GM13976 (cell line): Measurements from ENCODE around the gene ACBD4.

Source experiments
- DNase-seq: peaks from one replicate; pipeline ENCODE4 v3.0.0; 2012; ENCODE audit warnings: low spot score
- in situ Hi-C: fragments of 300-500 bp; cut with MboI; formaldehyde crosslinking; loops from one replicate; pipeline ENCODE4 v1.12.0; 2022; ENCODE audit warnings: low sequenced_read_pairs, mixed read lengths, inconsistent platforms; ENCODE audit not compliant: unreplicated experiment
- TF ChIP-seq, protein P1 (sequence below): IDR thresholded peaks from 2 replicates; pipeline ENCODE4 v1.5.1; 2012; ENCODE audit warnings: borderline replicate concordance, mild to moderate bottlenecking; ENCODE audit not compliant: insufficient read depth; ENCODE audit errors: extremely low read depth, missing control alignments, control extremely low read depth

The ACBD4 gene

DNA sequence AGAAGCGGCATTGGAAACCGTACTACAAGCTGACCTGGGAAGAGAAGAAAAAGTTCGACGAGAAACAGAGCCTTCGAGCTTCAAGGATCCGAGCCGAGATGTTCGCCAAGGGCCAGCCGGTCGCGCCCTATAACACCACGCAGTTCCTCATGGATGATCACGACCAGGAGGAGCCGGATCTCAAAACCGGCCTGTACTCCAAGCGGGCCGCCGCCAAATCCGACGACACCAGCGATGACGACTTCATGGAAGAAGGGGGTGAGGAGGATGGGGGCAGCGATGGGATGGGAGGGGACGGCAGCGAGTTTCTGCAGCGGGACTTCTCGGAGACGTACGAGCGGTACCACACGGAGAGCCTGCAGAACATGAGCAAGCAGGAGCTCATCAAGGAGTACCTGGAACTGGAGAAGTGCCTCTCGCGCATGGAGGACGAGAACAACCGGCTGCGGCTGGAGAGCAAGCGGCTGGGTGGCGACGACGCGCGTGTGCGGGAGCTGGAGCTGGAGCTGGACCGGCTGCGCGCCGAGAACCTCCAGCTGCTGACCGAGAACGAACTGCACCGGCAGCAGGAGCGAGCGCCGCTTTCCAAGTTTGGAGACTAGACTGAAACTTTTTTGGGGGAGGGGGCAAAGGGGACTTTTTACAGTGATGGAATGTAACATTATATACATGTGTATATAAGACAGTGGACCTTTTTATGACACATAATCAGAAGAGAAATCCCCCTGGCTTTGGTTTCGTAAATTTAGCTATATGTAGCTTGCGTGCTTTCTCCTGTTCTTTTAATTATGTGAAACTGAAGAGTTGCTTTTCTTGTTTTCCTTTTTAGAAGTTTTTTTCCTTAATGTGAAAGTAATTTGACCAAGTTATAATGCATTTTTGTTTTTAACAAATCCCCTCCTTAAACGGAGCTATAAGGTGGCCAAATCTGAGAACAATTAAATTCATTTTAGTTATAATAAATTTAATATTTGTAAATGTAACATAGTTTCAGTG, 14.5 kb downstream of the ACBD4 start:
- in situ Hi-C loops, result no loop called here
- TF ChIP-seq, protein P1, sequence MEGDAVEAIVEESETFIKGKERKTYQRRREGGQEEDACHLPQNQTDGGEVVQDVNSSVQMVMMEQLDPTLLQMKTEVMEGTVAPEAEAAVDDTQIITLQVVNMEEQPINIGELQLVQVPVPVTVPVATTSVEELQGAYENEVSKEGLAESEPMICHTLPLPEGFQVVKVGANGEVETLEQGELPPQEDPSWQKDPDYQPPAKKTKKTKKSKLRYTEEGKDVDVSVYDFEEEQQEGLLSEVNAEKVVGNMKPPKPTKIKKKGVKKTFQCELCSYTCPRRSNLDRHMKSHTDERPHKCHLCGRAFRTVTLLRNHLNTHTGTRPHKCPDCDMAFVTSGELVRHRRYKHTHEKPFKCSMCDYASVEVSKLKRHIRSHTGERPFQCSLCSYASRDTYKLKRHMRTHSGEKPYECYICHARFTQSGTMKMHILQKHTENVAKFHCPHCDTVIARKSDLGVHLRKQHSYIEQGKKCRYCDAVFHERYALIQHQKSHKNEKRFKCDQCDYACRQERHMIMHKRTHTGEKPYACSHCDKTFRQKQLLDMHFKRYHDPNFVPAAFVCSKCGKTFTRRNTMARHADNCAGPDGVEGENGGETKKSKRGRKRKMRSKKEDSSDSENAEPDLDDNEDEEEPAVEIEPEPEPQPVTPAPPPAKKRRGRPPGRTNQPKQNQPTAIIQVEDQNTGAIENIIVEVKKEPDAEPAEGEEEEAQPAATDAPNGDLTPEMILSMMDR, result no peak
- DNase-seq, result no peak

DNA sequence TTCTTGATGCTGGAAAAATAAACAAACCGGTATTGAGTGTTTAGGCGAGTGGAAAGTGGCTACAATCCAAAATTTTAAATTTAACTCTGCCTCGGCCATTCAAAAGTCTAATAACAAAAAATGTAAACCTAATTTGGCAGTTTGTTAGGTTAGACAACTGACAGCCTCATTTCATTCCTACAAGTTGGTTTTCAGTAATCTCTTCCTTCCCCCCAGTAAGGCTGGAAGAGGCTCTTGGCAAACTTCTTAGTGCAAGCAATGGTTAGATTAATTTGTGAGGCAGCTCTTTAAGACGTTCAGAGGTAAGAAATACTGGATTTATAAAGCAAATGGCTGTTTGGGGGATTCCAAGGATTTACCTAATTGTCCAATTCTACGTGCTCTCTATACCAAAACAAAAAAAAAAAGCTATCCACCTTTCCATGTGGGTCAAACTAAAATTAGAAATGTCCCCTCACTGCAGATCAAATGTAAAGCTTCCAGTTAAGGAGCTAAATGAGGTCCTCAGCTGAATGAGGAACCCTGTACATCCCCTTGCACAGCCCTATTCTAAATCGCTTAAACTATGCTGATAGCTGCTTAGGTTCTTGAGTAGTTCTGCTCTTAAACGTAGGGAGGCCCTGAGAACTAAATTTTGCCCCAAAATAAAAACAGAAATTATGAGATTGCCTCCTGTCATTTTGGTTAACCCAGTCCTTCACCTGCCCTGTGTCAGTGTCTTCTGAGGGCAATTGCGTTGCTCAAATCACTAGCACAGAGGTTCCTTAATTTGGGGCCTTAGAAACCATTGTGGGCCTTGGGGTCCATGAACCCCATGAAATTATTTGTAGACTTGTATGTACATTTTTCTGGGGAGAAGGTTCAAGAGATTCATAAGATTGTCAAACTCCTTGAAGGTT, 15.7 kb downstream of the ACBD4 start:
- in situ Hi-C loops, result no loop called here
- TF ChIP-seq, protein P1, result no peak
- DNase-seq, result no peak

DNA sequence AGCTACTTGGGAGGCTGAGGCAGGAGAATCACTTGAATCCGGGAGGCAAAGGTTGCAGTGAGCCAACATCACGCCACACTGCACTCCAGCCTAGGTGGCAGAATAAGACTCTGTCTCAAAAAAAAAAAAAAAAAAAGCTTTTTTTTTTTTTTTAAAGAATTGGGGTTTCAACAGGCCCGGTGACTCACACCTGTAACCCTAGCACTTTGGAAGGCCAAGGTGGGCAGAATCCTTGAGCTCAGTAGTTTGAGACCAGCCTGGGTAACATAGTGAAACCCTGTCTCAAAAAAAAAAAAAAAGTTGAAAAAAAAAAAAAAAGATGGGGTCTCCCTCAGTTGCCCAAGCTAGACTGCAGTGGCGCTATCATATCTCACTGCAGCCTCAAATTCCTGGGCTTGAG, 19.5 kb downstream of the ACBD4 start:
- in situ Hi-C loops, result no loop called here
- no peak for DNase-seq
- TF ChIP-seq, protein P1, result no peak

DNA sequence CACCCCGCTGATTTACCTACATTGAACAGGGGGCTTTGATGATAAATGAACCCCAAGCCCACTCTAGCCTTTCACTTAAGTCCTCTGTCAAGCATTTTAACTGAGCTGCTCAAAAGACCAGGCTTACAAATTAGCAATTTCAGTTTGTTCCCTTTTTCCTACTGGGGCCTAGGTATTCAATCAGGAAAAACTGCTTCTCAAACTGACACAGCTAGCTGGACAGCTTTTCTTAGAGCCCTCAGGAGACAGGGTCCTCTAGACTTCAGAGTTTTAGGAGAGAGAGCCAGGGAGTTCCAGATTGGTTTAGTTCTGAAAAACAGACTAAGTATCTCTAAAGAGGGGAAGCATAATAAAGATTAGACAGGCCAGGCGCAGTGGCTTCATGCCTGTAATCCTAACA, 20.0 kb downstream of the ACBD4 start:
- DNase-seq, result no peak

DNA sequence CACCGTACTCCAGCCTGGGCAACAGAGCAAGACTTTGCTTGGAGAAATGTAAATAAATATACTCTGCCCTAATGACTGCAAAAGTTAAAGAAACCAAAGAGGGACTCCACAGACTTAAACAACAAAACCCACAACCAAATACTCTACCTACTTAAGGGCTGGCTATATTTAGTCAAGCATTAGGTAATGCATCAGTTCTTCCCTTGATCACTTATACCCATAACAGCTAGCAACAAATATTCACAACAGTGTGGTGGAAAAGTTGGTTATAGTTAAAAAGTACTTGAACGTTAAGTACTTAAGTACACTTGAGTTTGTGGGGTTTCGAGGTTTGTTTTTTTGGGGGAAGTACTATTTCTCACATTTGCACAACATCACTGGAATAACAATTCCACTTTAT, 20.8 kb downstream of the ACBD4 start:
- DNase-seq, result no peak
- TF ChIP-seq, protein P1, result no peak
- in situ Hi-C loops, result no loop called here

More for the DNA sequence above, 20.0 kb downstream of the ACBD4 start:
- in situ Hi-C loops, result no loop called here
- TF ChIP-seq, protein P1, result no peak
